Mucosa of descending colon (tissue), 3 donors: ENCODE data around the gene ASXL3. TPM values are rescaled to one million over a fixed set of nuclear protein-coding genes. Genes with fewer than 3 reads are reported as not detected.

Experiments used
- ATAC-seq: fragments of 200-7000 bp; cut with Tn5 transposase; one replicate; pipeline ENCODE4 v1.9.1; 2020; ENCODE audit warnings: mild to moderate bottlenecking, moderate library complexity
- DNase-seq, 3 donors: peaks; one replicate each; pipeline ENCODE4 v3.0.0-alpha.2; 2020
- H3K36me3 ChIP-seq: fragments of 200-600 bp; one replicate; pipeline ENCODE4 v1.8.0; 2021; ENCODE audit warnings: low read depth, mild to moderate bottlenecking
- H3K4me1 ChIP-seq: fragments of 200-600 bp; one replicate; pipeline ENCODE4 v1.8.0; 2021; ENCODE audit warnings: low read depth, mild to moderate bottlenecking
- H3K4me3 ChIP-seq: fragments of 200-600 bp; one replicate; pipeline ENCODE4 v1.8.0; 2021; ENCODE audit warnings: mild to moderate bottlenecking
- H3K9me3 ChIP-seq: fragments of 200-600 bp; one replicate; pipeline ENCODE4 v1.8.0; 2021; ENCODE audit warnings: mild to moderate bottlenecking
- CTCF ChIP-seq: fragments of 200-600 bp; IDR thresholded peaks from one replicate; pipeline ENCODE4 v1.8.0; 2022; ENCODE audit warnings: antibody characterized with exemption, mild to moderate bottlenecking
- intact Hi-C, 2 donors: fragments of 100-400 bp; cut with DNase I in 1 of 2; cut with micrococcal nuclease in 1 of 2; formaldehyde crosslinking; loops; one replicate each; pipeline versions ENCODE4 v1.11.0 to v1.11.1; 2022; cut with DNase I, micrococcal nuclease
- total RNA-seq, 3 donors: library from RNA; stranded (reverse); fragmentation: NEBNext Ultra II Directional in 2 of 3; extraction: Animal tissue kit (Norgen Biotek cat#: 25700) in 2 of 3; gene quantifications; one replicate each; pipeline versions ENCODE4 v1.2.1 to v1.2.4, GENCODE V29; 2021 to 2023
- donor health status: DM: no; HTN: no; CAD: no; lungs with moderate emphysema.
- donor health status: DM: no; HTN: no; CAD: no.
- donor health status: DM: no; HTN: yes; CAD: no.

Gene ASXL3
- total RNA-seq, 3 donors from 2014 or later: 2.4 to 8.5 (median 4.0) TPM

GRCh38 chr18:33761363-33761762, 183.3 kb downstream of the ASXL3 start:
- no peaks in the 10 kb centered on the region for H3K36me3 ChIP-seq
- no peak overlapping the region for H3K4me3 ChIP-seq
- H3K4me1 ChIP-seq: peaks cover under 1% of the 10 kb centered on the region
- no peaks in the 10 kb centered on the region for H3K9me3 ChIP-seq
- intact Hi-C loops: loop anchor here in 1 of 2 donors (10.0 kb wide), 1 partner anchor 357 kb away; no protein-coding TSS in a partner anchor
- ATAC-seq (no peak), DNase-seq (peak in 1 of 3 donors; percentile 74)
- peak; percentile 14 for TF ChIP-seq CTCF

- no peaks in the 10 kb centered on the region for H3K4me1 ChIP-seq
- H3K36me3 ChIP-seq: no peaks in the 10 kb centered on the region
- TF ChIP-seq CTCF: no peak
- no peaks in the 10 kb centered on the region for H3K9me3 ChIP-seq
- intact Hi-C loops: no loop called here
- ATAC-seq (no peak), DNase-seq (no peak)
- no peak overlapping the region for H3K4me3 ChIP-seq
These were observed 203.4 kb downstream of the ASXL3 start for GRCh38 chr18:33781429-33781828.

Other genes starting within 250 kb of the ASXL3 start
- not detected for gene CCDC178, start 137.5 kb upstream of the ASXL3 start, total RNA-seq